Spleen (tissue), 11 donors: ENCODE results near the gene THSD7A. TPM values are rescaled to one million over a fixed set of nuclear protein-coding genes. Genes with fewer than 3 reads are reported as not detected.

Source experiments
- DNase-seq: peaks from one replicate; pipeline ENCODE4 v3.0.0-alpha.2; 2020
- H3K27ac ChIP-seq, 8 donors: fragments of 200-600 bp; sonication (generic) in 7 of 8; 1 replicate in 4 of 8; 2 replicates in 4 of 8; pipeline versions ENCODE4 v1.5.0 to v1.8.0; 2016 to 2021; ENCODE audit warnings: inconsistent platforms in 4 of 8, mild to moderate bottlenecking in 4 of 8, moderate library complexity in 1 of 8
- H3K27me3 ChIP-seq, 7 donors: fragments of 200-600 bp; sonication (generic) in 6 of 7; replicated peaks in 1 of 7; 1 replicate in 4 of 7; 2 replicates in 3 of 7; pipeline versions ENCODE4 v1.5.0 to v1.8.0; 2016 to 2021; ENCODE audit warnings: inconsistent platforms in 3 of 7, mild to moderate bottlenecking in 1 of 7
- H3K36me3 ChIP-seq, 6 donors: fragments of 200-600 bp; sonication (generic) in 5 of 6; 1 replicate in 4 of 6; 2 replicates in 2 of 6; pipeline versions ENCODE4 v1.5.0 to v1.8.0; 2016 to 2021; ENCODE audit warnings: inconsistent platforms in 2 of 6
- H3K4me1 ChIP-seq, 6 donors: fragments of 200-600 bp; sonication (generic) in 5 of 6; 1 replicate in 3 of 6; 2 replicates in 3 of 6; pipeline versions ENCODE4 v1.5.0 to v1.8.0; 2016 to 2021; ENCODE audit warnings: inconsistent platforms in 3 of 6
- H3K4me3 ChIP-seq, 8 donors: fragments of 200-600 bp; sonication (generic) in 7 of 8; 1 replicate in 4 of 8; 2 replicates in 4 of 8; pipeline versions ENCODE4 v1.5.0 to v1.8.0; 2016 to 2021; ENCODE audit warnings: inconsistent platforms in 4 of 8, mild to moderate bottlenecking in 4 of 8, moderate library complexity in 2 of 8
- H3K9me3 ChIP-seq, 8 donors: fragments of 200-600 bp; sonication (generic) in 7 of 8; 1 replicate in 4 of 8; 2 replicates in 4 of 8; pipeline versions ENCODE4 v1.5.0 to v1.8.0; 2016 to 2021; ENCODE audit warnings: inconsistent platforms in 4 of 8
- CTCF ChIP-seq, 11 experiments: fragments of 200-600 bp in 7 of 11; fragments of 450-650 bp in 4 of 11; sonication (generic) in 4 of 11; IDR thresholded peaks in 8 of 11; conservative IDR thresholded peaks in 3 of 11; 1 replicate in 7 of 11; 2 replicates in 4 of 11; pipeline versions ENCODE4 v1.4.0 to v1.8.0; 2016 to 2021; ENCODE audit warnings: antibody characterized with exemption in 11 of 11, inconsistent platforms in 4 of 11, mild to moderate bottlenecking in 1 of 11
- POLR2A ChIP-seq, 3 donors: fragments of 450-650 bp; IDR thresholded peaks; one replicate each; pipeline ENCODE4 v1.5.1; 2017; ENCODE audit warnings: antibody characterized with exemption in 3 of 3, mild to moderate bottlenecking in 1 of 3
- POLR2AphosphoS5 ChIP-seq, 3 donors: sonication (generic); formaldehyde crosslinking; IDR thresholded peaks; one replicate each; pipeline ENCODE4 v1.5.1; 2017; ENCODE audit warnings: antibody characterized with exemption in 3 of 3
- WGBS, 5 donors: extraction: QIAGEN DNeasy Blood & Tissue Kit in 3 of 5; methylation state at CpG; one replicate each; pipeline versions ENCODE4 v1.1.5 to v1.1.7; 2013 to 2018; 5-methylcytosine and 5-hydroxymethylcytosine counted together
- intact Hi-C: fragments of 100-400 bp; cut with DNase I; formaldehyde crosslinking; loops from one replicate; pipeline ENCODE4 v1.15.0; 2023; ENCODE audit warnings: low total_unique reads
- polyA plus RNA-seq, 3 donors: library from polyadenylated mRNA; stranded (reverse); fragments of 200-250 nt; gene quantifications; one replicate each; pipeline ENCODE4 v1.2.1, GENCODE V29; 2013
- total RNA-seq, 7 donors: library from RNA; depleted of rRNA in 3 of 7; stranded (reverse); fragments of >200 nt in 3 of 7; fragmentation: NEBNext Ultra II Directional in 4 of 7; extraction: Animal tissue kit (Norgen Biotek cat#: 25700) in 4 of 7; gene quantifications; one replicate each; pipeline versions ENCODE4 v1.1.0 to v1.2.1, GENCODE V29; 2016 to 2021
- donor health status: healthy with polysubstance abuse.
- donor health status: DM: no; HTN: no; CAD: no; lungs with moderate emphysema.
- donor health status: DM: no; HTN: no; CAD: no.
- donor health status: Bipolar disorder and iron deficiency.
- donor health status: healthy.
- donor health status: DM: no; HTN: no; CAD: no.
- donor health status: DM: yes; HTN: yes; CAD: no.

Gene THSD7A
- total and polyA plus RNA-seq, 10 donors = 0.29 to 8.7 (median 4.2) TPM

GRCh38 chr7:11829954-11830353 is 2.0 kb downstream of the THSD7A start:
- H3K4me3 ChIP-seq = no peak overlapping the region
- no peaks in the 10 kb centered on the region for H3K9me3 ChIP-seq
- H3K27me3 ChIP-seq = peaks cover 0 to 33% (median 17%) of the 10 kb centered on the region in 7 donors
- TF ChIP-seq CTCF (IDR thresholded peaks at IDR 0.05 in 8 of 11, conservative IDR thresholded peaks at IDR 0.05 in 3 of 11) = no peak
- TF ChIP-seq POLR2AphosphoS5 (IDR thresholded peaks at IDR 0.05) = no peak
- no peak for TF ChIP-seq POLR2A (IDR thresholded peaks at IDR 0.05)
- DNase-seq = no peak
- peaks cover 0 to 23% (median 7%) of the 10 kb centered on the region in 6 donors for H3K4me1 ChIP-seq
- no peaks in the 10 kb centered on the region for H3K36me3 ChIP-seq
- H3K27ac ChIP-seq = peak overlapping the region in 3 of 8 donors; percentile 72 to 87 (median 80)
- intact Hi-C loops = loop anchor here (10.0 kb wide), 2 partner anchors 395 to 485 kb away; no protein-coding TSS in a partner anchor

GRCh38 chr7:11819947-11820346 is 12.1 kb downstream of the THSD7A start:
- H3K4me1 ChIP-seq = no peaks in the 10 kb centered on the region
- no peak for TF ChIP-seq POLR2A (IDR thresholded peaks at IDR 0.05)
- TF ChIP-seq POLR2AphosphoS5 (IDR thresholded peaks at IDR 0.05) = no peak
- TF ChIP-seq CTCF (IDR thresholded peaks at IDR 0.05 in 8 of 11, conservative IDR thresholded peaks at IDR 0.05 in 3 of 11) = no peak
- H3K36me3 ChIP-seq = no peaks in the 10 kb centered on the region
- H3K27ac ChIP-seq = no peak overlapping the region
- H3K4me3 ChIP-seq = no peak overlapping the region
- DNase-seq = no peak
- H3K9me3 ChIP-seq = no peaks in the 10 kb centered on the region
- no peaks in the 10 kb centered on the region for H3K27me3 ChIP-seq
- intact Hi-C loops = no loop called here
- 94 to 97% (median 94%) methylated on average over 11 of the region's 11 CpGs for WGBS, 5 donors

- Histone ChIP-seq H3K27ac (no peak overlapping the region), H3K4me3 (no peak overlapping the region), H3K9me3 (no peaks in the 10 kb centered on the region), H3K27me3 (no peaks in the 10 kb centered on the region), H3K36me3 (no peaks in the 10 kb centered on the region), H3K4me1 (no peaks in the 10 kb centered on the region)
- intact Hi-C loops = no loop called here
- TF ChIP-seq POLR2A (IDR thresholded peaks at IDR 0.05) = no peak
- TF ChIP-seq POLR2AphosphoS5 (IDR thresholded peaks at IDR 0.05) = no peak
- no peak for TF ChIP-seq CTCF (IDR thresholded peaks at IDR 0.05 in 8 of 11, conservative IDR thresholded peaks at IDR 0.05 in 3 of 11)
- WGBS, 5 donors = 80 to 94% (median 84%) methylated on average over 5 of the region's 5 CpGs
- DNase-seq = no peak
These were observed 12.7 kb downstream of the THSD7A start for GRCh38 chr7:11819271-11819670.

GRCh38 chr7:11818281-11818680 is 13.7 kb downstream of the THSD7A start:
- Histone ChIP-seq H3K36me3 (no peaks in the 10 kb centered on the region), H3K4me3 (no peak overlapping the region), H3K27ac (no peak overlapping the region), H3K27me3 (no peaks in the 10 kb centered on the region), H3K4me1 (no peaks in the 10 kb centered on the region), H3K9me3 (no peaks in the 10 kb centered on the region)
- no peak for DNase-seq
- WGBS, 5 donors = 65 to 78% (median 73%) methylated on average over 4 of the region's 4 CpGs
- TF ChIP-seq POLR2AphosphoS5 (IDR thresholded peaks at IDR 0.05) (no peak), CTCF (IDR thresholded peaks at IDR 0.05 in 8 of 11, conservative IDR thresholded peaks at IDR 0.05 in 3 of 11) (no peak), POLR2A (IDR thresholded peaks at IDR 0.05) (no peak)
- intact Hi-C loops = no loop called here
